ENCODE measurements around the gene TRAPPC12.

DNA sequence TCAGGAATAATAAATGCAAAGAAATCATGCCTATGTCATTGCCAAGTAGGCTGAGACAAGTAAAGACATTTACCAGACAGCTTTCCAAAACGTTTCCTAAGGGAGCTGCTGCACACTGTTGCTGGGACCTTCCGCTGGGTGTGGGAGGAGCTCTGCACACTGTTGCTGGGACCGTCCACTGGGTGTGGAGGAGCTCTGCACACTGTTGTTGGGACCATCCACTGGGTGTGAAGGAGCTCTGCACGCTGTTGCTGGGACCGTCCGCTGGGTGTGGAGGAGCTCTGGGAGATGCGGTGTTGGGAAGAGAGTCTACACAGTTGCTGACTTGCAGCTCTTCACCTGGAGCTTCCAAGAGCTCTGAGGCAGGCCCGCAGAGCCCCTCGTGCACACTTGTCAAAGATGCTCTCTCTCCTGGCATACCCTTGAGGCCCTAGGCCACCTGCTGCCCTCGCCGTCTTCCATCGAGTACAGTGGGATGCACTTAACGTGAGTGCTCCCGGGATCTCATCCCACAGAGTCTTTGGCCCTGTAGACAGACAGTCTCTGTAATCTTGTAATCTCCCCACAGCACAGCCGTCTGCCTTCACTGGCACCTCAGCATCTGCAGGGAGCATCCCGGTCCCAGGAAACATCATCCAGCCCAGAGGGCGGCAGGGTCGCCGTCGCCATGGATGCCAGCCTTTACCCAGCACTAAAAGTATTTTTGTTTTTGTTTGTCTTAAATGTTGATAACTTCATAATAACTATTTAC lies 51.4 kb downstream of the TRAPPC12 start:
- TF ChIP-seq, protein P1, sequence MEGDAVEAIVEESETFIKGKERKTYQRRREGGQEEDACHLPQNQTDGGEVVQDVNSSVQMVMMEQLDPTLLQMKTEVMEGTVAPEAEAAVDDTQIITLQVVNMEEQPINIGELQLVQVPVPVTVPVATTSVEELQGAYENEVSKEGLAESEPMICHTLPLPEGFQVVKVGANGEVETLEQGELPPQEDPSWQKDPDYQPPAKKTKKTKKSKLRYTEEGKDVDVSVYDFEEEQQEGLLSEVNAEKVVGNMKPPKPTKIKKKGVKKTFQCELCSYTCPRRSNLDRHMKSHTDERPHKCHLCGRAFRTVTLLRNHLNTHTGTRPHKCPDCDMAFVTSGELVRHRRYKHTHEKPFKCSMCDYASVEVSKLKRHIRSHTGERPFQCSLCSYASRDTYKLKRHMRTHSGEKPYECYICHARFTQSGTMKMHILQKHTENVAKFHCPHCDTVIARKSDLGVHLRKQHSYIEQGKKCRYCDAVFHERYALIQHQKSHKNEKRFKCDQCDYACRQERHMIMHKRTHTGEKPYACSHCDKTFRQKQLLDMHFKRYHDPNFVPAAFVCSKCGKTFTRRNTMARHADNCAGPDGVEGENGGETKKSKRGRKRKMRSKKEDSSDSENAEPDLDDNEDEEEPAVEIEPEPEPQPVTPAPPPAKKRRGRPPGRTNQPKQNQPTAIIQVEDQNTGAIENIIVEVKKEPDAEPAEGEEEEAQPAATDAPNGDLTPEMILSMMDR (IDR thresholded peaks at IDR 0.05), result no peak
- no peak for TF ChIP-seq POLR2A (IDR thresholded peaks at IDR 0.05)
- TF ChIP-seq EP300 (IDR thresholded peaks at IDR 0.05), result no peak
- TF ChIP-seq POLR2AphosphoS5 (IDR thresholded peaks at IDR 0.05), result no peak

All from gastroesophageal sphincter (tissue), 3 donors.